Measurements from ENCODE around the gene MAPKAP1.
"Not testable (repeated sequence)": the region's sequence is repeated elsewhere in the genome, so short reads cannot be mapped to it uniquely, and the experiment has no call there.

The MAPKAP1 gene

GRCh38 chr9:125404733-125405132 is 302.3 kb downstream of the MAPKAP1 start:
- no peak for DNase-seq

GRCh38 chr9:125400725-125401716 is 306.0 kb downstream of the MAPKAP1 start:
- no peak for DNase-seq

GRCh38 chr9:125400232-125400631 is 306.8 kb downstream of the MAPKAP1 start:
- DNase-seq: not testable (repeated sequence)

GRCh38 chr9:125399666-125400065 is 307.3 kb downstream of the MAPKAP1 start:
- DNase-seq: no peak

GRCh38 chr9:125399165-125399564 is 307.8 kb downstream of the MAPKAP1 start:
- DNase-seq: no peak

- DNase-seq: no peak
These were observed 308.8 kb downstream of the MAPKAP1 start for GRCh38 chr9:125398243-125398642.

- no peak for DNase-seq
These were observed 309.3 kb downstream of the MAPKAP1 start for GRCh38 chr9:125397736-125398135.

GRCh38 chr9:125396799-125397198 is 310.2 kb downstream of the MAPKAP1 start:
- no peak for DNase-seq

- DNase-seq: no peak
These were observed 313.6 kb downstream of the MAPKAP1 start for GRCh38 chr9:125393426-125393825.

- DNase-seq: no peak
These were observed 315.3 kb downstream of the MAPKAP1 start for GRCh38 chr9:125391704-125392103.

GRCh38 chr9:125388978-125389377 is 318.0 kb downstream of the MAPKAP1 start:
- no peak for DNase-seq

GRCh38 chr9:125387861-125388524 is 319.0 kb downstream of the MAPKAP1 start:
- no peak for DNase-seq
